SK-N-MC (cell line): ENCODE measurements around the gene MAGEA11.

Experiments
- EZH2 ChIP-seq: fragments of 200-600 bp; sonication (generic); IDR thresholded peaks from one replicate; pipeline ENCODE4 v1.6.1; 2017; ENCODE audit warnings: antibody characterized with exemption
- FOXP2 ChIP-seq: optimal IDR thresholded peaks from 2 replicates; pipeline ENCODE3; 2011; ENCODE audit warnings: mild to moderate bottlenecking, moderate library complexity; ENCODE audit not compliant: insufficient read depth; ENCODE audit errors: extremely low read length, control extremely low read depth
- POLR2AphosphoS5 ChIP-seq: IDR thresholded peaks from 2 replicates; pipeline ENCODE4 v1.6.1; 2012; ENCODE audit warnings: mild to moderate bottlenecking, low read depth, low read length, borderline replicate concordance

- TF ChIP-seq EZH2, result no peak
- no peak for TF ChIP-seq POLR2AphosphoS5
- TF ChIP-seq FOXP2, result no peak
Measured at GRCh38 chrX:149688552-149688951, 23.3 kb upstream of the MAGEA11 start.
